HG02571 (cell line): Measurements from ENCODE around the gene C1orf159.
"Not testable (repeated sequence)": the region's sequence is repeated elsewhere in the genome, so short reads cannot be mapped to it uniquely, and the experiment has no call there.

Source experiments
- ATAC-seq: cut with Tn5 transposase; IDR thresholded peaks from one replicate; pipeline ENCODE4 v1.9.1; 2021; ENCODE audit warnings: mild to moderate bottlenecking, moderate library complexity; ENCODE audit not compliant: unreplicated experiment

The C1orf159 gene

GRCh38 chr1:1058088-1058905, 57.6 kb downstream of the C1orf159 start:
- ATAC-seq: no peak

GRCh38 chr1:1057769-1058087, 58.2 kb downstream of the C1orf159 start:
- ATAC-seq: not testable (repeated sequence)

- no peak for ATAC-seq
These were observed 59.8 kb downstream of the C1orf159 start for GRCh38 chr1:1055841-1056736.

- no peak for ATAC-seq
These were observed 60.9 kb downstream of the C1orf159 start for GRCh38 chr1:1054971-1055370.

GRCh38 chr1:1054099-1054700, 61.7 kb downstream of the C1orf159 start:
- ATAC-seq: no peak

- no peak for ATAC-seq
These were observed 62.2 kb downstream of the C1orf159 start for GRCh38 chr1:1053682-1054081.

- ATAC-seq: no peak
These were observed 62.9 kb downstream of the C1orf159 start for GRCh38 chr1:1053022-1053421.

- ATAC-seq: no peak
These were observed 63.7 kb downstream of the C1orf159 start for GRCh38 chr1:1052003-1052840.

GRCh38 chr1:1051127-1051810, 64.6 kb downstream of the C1orf159 start:
- no peak for ATAC-seq

- ATAC-seq: no peak
These were observed 65.3 kb downstream of the C1orf159 start for GRCh38 chr1:1050577-1051052.

- no peak for ATAC-seq
These were observed 66.3 kb downstream of the C1orf159 start for GRCh38 chr1:1049318-1050165.

GRCh38 chr1:1048765-1049164, 67.1 kb downstream of the C1orf159 start:
- ATAC-seq: no peak

GRCh38 chr1:1047963-1048362, 67.9 kb downstream of the C1orf159 start:
- ATAC-seq: no peak

GRCh38 chr1:1047407-1047806, 68.5 kb downstream of the C1orf159 start:
- no peak for ATAC-seq

- ATAC-seq: no peak
These were observed 69.1 kb downstream of the C1orf159 start for GRCh38 chr1:1046767-1047166.

GRCh38 chr1:1046243-1046642, 69.6 kb downstream of the C1orf159 start:
- ATAC-seq: no peak

- ATAC-seq: no peak
These were observed 70.8 kb downstream of the C1orf159 start for GRCh38 chr1:1045129-1045528.

GRCh38 chr1:1044455-1045078, 71.3 kb downstream of the C1orf159 start:
- ATAC-seq: no peak

- ATAC-seq: no peak
These were observed 72.0 kb downstream of the C1orf159 start for GRCh38 chr1:1043921-1044320.
